ENCODE results near the gene ANKRD16. TPM values are rescaled to one million over a fixed set of nuclear protein-coding genes. Genes with fewer than 3 reads are reported as not detected.
"Not testable (repeated sequence)": the region's sequence is repeated elsewhere in the genome, so short reads cannot be mapped to it uniquely, and the experiment has no call there.

The ANKRD16 gene
- total RNA-seq, 1 experiment from 2014 or later: 4.9 TPM

GRCh38 chr10:5910323-5911100, 20.8 kb upstream of the ANKRD16 start:
- CTCF ChIA-PET: no interaction called here
- DNase-seq (no peak), ATAC-seq (no peak)
- Histone ChIP-seq H3K79me2 (ENCODE audit: low read length) (no peaks in the 10 kb centered on the region), H3K9me3 (ENCODE audit: low read length) (no peaks in the 10 kb centered on the region), H3K27me3 (ENCODE audit: low read length) (no peaks in the 10 kb centered on the region), H3K36me3 (ENCODE audit: low read depth, low read length) (no peaks in the 10 kb centered on the region; the same call in 1 of the 2 replicates), H3K4me2 (ENCODE audit: low read length) (no peak overlapping the region), H3K4me3 (ENCODE audit: low read length) (no peak overlapping the region), H3F3A (ENCODE audit: low read length, unreplicated experiment) (no peaks in the 10 kb centered on the region), H3K4me1 (ENCODE audit: insufficient read depth, low read length) (no peaks in the 10 kb centered on the region), H3K27ac (ENCODE audit: low read length) (no peak overlapping the region), H2AFZ (ENCODE audit: low read length) (no peak overlapping the region), H4K20me1 (ENCODE audit: low read length) (no peaks in the 10 kb centered on the region), H3K9me2 (replicated peaks; ENCODE audit: low read length) (no peaks in the 10 kb centered on the region), H3K9ac (ENCODE audit: low read length) (no peak overlapping the region)
- POLR2A ChIA-PET (ENCODE audit: unreplicated experiment): no interaction called here
- intact Hi-C loops (cut with micrococcal nuclease): no loop called here
- TF ChIP-seq, protein P1, sequence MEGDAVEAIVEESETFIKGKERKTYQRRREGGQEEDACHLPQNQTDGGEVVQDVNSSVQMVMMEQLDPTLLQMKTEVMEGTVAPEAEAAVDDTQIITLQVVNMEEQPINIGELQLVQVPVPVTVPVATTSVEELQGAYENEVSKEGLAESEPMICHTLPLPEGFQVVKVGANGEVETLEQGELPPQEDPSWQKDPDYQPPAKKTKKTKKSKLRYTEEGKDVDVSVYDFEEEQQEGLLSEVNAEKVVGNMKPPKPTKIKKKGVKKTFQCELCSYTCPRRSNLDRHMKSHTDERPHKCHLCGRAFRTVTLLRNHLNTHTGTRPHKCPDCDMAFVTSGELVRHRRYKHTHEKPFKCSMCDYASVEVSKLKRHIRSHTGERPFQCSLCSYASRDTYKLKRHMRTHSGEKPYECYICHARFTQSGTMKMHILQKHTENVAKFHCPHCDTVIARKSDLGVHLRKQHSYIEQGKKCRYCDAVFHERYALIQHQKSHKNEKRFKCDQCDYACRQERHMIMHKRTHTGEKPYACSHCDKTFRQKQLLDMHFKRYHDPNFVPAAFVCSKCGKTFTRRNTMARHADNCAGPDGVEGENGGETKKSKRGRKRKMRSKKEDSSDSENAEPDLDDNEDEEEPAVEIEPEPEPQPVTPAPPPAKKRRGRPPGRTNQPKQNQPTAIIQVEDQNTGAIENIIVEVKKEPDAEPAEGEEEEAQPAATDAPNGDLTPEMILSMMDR (conservative IDR thresholded peaks at IDR 0.05; ENCODE audit: low read depth, low read length): no peak
- no peak for TF ChIP-seq EZH2 (IDR thresholded peaks at IDR 0.05; ENCODE audit: low read length, unreplicated experiment)
- no TSS peak for BruUV-seq (replicated peaks)

DNA sequence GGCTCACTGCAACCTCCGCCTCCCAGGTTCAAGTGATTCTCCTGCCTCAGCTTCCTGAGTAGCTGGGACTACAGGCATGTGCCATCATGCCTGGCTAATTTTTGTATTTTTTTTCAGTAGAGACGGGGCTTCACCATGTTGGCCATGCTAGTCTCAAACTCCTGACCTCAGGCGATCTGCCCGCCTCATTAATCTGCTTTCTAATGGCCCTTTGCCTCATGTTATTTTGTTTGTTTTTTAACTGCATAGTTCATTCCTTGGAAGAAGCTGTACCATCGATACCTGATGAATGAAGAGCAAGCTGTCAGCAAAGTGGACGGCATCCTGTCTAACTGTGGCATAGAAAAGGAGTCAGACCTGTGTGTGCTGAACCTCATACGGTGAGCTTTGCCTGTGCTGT, 19.0 kb upstream of the ANKRD16 start:
- intact Hi-C loops (cut with micrococcal nuclease); H3K4me3 ChIP-seq (ENCODE audit: low read length); POLR2A ChIA-PET (ENCODE audit: unreplicated experiment); H3K27ac ChIP-seq (ENCODE audit: low read length); H3F3A ChIP-seq (ENCODE audit: low read length, unreplicated experiment); CTCF ChIA-PET; H3K9me3 ChIP-seq (ENCODE audit: low read length); H3K9me2 ChIP-seq (replicated peaks; ENCODE audit: low read length); BruUV-seq (replicated peaks); H4K20me1 ChIP-seq (ENCODE audit: low read length); DNase-seq; H3K36me3 ChIP-seq (ENCODE audit: low read depth, low read length); ATAC-seq; H3K79me2 ChIP-seq (ENCODE audit: low read length); H3K4me1 ChIP-seq (ENCODE audit: insufficient read depth, low read length); H3K4me2 ChIP-seq (ENCODE audit: low read length); H3K27me3 ChIP-seq (ENCODE audit: low read length); H3K9ac ChIP-seq (ENCODE audit: low read length); H2AFZ ChIP-seq (ENCODE audit: low read length): not testable (repeated sequence)

DNA sequence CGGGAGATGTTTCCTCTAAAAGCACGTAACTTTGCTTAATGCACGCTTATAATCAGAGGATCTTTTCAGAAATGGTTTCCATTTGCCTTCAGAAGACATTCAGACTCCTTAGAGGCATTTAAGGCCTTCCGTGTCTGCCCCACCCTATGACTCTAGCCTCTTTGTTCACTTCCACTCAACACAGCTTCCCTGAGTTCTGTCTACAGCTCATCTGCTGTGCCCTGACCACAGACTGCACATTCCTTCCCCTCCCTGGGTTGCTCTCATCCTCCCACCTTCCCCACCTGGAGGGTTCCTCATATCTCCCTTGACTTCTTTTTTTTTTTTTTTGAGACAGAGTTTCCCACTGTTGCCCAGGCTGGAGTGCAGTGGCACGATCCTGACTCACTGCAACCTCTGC, 17.0 kb upstream of the ANKRD16 start:
- POLR2A ChIA-PET (ENCODE audit: unreplicated experiment): no interaction called here
- Histone ChIP-seq H3F3A (ENCODE audit: low read length, unreplicated experiment) (no peaks in the 10 kb centered on the region), H4K20me1 (ENCODE audit: low read length) (no peaks in the 10 kb centered on the region), H3K27me3 (ENCODE audit: low read length) (no peaks in the 10 kb centered on the region), H3K9me3 (ENCODE audit: low read length) (no peaks in the 10 kb centered on the region), H3K9me2 (replicated peaks; ENCODE audit: low read length) (no peaks in the 10 kb centered on the region), H3K4me3 (ENCODE audit: low read length) (no peak overlapping the region), H3K4me1 (ENCODE audit: insufficient read depth, low read length) (no peaks in the 10 kb centered on the region), H3K27ac (ENCODE audit: low read length) (no peak overlapping the region), H3K9ac (ENCODE audit: low read length) (no peak overlapping the region), H3K4me2 (ENCODE audit: low read length) (no peak overlapping the region), H3K36me3 (ENCODE audit: low read depth, low read length) (no peaks in the 10 kb centered on the region), H2AFZ (ENCODE audit: low read length) (no peak overlapping the region), H3K79me2 (ENCODE audit: low read length) (no peaks in the 10 kb centered on the region)
- no TSS peak for BruUV-seq (replicated peaks)
- CTCF ChIA-PET: no interaction called here
- DNase-seq (no peak), ATAC-seq (no peak)
- intact Hi-C loops (cut with micrococcal nuclease): no loop called here
- no peak for TF ChIP-seq EZH2phosphoT487 (IDR thresholded peaks at IDR 0.05; ENCODE audit: borderline replicate concordance, low read length)
- TF ChIP-seq EZH2 (IDR thresholded peaks at IDR 0.05; ENCODE audit: low read length, unreplicated experiment): no peak
- TF ChIP-seq, protein P1 (conservative IDR thresholded peaks at IDR 0.05; ENCODE audit: low read depth, low read length): no peak

Data from PC-3 (cell line).